Stimulated activated CD8-positive, alpha-beta memory T cell treated with anti-CD3 and anti-CD28 coated beads, Interleukin-7, amount 100 ng/mL, for 24 hours (primary cell): ENCODE measurements around the gene NCS1.

Experiments
- DNase-seq: peaks from one replicate; pipeline ENCODE4 v3.0.0-alpha.2; 2020; ENCODE audit warnings: low read depth

Gene NCS1

DNA sequence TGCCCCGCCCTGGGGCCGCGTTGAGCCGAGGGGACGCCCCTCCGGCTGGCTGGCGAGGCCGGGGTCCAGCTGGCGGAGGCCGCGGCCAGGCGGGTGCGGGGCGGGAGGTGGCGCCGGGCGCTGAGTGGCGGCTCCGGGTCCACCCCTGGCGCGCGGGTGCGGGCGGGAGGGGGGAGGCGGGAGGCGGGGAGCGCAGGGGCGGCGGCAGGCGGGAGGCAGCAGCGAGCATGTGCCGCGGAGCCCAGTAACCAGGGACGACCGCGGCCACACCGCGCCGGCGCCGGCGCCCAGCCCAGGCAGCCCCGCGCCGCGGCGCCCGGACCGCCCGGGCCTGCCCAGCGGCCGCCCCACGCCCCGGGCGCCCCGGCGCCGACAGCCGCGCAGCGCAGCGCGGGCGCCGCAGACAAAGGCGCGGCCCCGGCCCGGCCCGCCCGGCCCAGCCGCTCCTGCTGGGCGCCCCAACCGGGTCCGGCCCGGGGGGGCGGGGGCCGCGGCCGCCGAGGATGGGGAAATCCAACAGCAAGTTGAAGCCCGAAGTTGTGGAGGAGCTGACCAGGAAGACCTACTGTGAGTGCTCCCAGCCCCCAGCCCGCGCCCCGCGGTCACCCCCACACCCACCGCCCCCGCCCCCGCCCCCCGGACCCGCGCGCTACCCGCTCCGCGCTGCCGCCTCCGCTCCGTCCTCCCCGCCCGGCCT is at the start of gene NCS1:
Gene NCS1, plus strand, starts transcription at position 244 of the 697 bp plus-strand sequence. Its CDS starts 260 bp downstream, at position 504.
- peak; percentile 26 for DNase-seq

DNA sequence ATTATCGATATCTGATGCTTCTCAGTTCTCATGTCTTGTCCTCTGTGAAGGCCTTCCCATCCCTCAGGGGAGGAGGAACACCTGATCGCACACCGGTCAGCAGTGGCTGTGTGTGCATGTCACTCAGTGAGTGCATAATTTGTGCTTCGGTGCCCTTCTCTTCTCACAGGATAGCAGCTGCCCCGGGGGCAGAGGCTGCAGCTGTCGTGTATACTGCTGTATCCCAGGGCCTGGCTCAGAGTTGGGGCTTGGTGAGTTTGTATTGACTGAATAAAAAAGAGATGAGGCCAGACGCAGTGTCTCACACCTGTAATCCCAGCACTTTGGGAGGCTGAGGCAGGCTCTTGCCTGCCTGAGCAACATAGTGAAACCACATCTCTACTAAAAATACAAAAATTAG is 49.7 kb upstream of the NCS1 start:
- DNase-seq: no peak

DNA sequence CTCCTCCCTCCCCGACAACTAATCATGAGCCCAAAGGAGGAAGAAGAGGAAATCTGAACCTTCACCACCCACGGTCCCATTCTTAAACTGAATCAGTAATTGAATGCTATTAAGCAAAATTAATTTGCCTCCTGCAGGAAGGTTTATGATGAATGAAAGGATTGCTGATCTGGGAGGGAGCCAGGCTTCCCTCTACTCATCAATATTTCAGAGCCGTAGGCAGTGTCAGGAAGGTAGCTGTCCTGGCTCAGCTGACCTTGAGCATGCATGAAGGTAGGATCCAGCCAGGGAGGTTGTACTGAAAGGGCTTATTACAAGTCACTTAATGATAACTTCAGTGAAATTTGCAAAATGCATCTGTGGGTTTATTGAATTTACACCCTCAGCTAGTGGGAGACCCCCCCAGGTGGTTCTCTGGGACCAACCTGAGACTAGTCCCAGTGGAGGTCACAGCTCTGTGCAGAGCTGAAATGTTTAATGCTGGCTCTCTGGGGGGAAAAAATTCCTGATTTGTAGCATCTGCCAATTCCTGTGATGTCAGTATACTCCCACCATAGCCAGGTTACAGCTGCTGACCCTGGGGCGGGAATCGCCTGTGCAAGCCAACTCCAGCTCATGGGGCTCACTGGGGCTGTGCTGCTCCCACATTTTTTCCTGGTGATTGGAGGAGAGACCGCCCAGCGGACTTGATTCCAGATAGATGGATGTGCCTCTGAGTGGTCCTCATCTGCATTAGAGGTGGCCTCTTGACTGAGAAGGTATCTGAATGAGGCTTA is 47.9 kb upstream of the NCS1 start:
- DNase-seq: no peak

DNA sequence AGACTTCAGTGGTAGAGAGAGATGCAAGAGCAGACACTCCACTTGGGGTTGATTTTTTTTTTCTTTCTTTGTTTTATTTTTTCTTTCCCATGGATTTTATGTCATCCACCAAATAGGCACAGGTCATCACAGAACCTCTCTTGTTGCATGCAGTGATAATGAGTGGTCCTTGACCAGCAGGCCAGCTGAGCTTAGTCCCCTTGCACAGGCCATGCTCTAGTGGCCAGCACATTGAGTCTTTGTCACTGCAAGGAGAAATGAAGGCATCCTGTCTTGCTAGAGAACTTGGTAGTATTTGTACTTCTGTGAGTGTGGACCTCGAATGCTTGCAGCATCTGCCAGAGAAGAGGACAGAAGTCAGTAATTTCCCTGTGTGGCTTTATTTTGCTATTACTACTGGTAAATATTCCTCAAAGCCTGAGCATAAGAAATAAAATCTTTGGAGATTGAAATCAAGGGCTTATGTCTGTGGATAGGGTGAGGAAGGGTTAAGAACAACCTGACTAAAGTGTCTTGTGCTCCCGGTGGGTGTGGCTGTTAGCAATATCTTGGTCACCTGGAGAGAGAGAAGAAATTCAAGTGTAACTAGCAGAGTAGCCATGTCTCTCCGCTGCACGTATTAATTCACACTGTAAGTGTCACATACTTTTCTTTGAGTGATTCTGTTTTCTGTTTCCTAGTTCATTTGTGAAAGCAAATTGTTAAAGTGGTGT is 45.3 kb upstream of the NCS1 start:
- DNase-seq: no peak

DNA sequence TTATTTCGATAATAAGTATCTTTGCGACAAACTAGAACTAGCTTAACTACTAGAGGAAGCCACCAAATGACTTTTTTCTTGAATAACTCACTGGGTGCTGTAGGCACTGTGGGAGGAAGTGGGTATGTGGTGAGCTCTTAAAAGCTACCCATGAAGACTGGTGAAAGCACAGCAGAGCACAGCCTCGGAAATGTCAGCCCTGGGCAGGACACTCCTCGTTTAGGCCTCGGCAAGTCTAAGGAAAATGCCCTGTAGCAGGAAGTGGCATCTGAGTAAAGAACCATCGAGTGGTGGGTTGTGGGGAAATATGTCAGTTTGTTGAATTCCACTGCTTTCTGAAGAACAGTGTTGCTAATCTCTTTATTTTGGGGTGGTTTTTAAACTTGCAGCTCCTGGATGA is 44.0 kb upstream of the NCS1 start:
- peak; percentile 47 for DNase-seq

DNA sequence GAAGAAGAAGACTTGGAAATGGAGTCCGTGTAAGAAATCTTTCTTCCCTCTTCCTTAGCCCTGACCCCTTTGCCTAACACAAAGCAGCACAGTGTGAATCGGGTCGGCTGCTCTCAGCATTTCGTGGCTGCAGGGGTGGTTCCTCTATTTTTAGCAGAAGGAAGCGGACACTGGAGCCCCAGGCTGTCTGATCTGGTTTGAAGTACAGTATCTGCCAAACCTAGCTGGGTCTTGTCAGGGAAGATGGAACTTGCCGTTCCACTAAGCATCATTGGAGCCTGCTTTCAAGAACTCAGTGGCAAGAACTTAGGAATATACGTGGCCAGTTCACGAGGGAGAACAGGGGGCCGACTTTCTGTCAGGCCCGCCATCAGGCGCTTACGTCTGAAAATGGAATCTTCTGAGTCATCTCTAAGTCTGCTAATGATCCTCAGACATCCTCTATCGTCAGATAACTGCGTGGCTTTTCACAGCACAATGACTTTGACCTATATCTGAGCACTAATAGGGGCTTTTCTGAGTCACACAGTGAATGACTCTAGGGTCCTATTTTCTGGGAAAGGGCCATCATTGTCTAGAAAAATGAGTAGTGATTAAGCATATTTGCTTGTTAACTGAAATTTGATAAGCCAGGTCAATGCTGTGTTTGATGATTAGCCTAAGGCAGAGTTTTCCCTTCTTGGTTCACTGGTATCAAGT is 43.3 kb upstream of the NCS1 start:
- peak; percentile 24 for DNase-seq

DNA sequence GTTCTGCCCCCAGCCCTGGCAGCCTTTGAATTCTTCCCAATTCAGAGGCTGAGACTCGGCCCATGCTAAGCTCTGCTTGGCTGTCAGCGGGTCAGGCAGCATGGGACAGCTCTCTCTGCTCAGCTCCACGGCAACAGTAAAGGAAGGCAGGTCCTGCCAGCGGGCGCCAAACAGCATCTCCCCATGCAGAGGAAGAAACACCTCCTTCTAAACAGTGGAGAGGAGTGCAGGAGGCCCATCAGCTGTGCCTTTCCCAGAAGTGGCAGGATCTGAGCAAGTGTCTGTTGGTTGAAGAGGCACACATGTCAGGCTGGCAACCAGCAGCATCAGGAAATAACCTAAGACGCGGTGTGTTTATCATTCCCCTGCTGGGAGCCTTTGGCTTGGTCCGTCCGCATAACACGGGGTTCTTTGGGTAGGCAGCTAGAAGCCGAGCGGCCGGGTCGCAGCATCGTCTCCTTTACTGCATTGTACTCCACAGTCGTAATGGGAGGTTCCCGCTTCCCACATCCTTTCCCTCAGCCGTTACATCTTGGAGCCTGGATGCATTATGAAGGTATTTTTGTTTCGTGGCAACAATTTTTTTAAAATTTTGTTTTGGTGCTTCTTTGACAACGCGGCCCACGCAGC is 42.7 kb upstream of the NCS1 start:
- no peak for DNase-seq

DNA sequence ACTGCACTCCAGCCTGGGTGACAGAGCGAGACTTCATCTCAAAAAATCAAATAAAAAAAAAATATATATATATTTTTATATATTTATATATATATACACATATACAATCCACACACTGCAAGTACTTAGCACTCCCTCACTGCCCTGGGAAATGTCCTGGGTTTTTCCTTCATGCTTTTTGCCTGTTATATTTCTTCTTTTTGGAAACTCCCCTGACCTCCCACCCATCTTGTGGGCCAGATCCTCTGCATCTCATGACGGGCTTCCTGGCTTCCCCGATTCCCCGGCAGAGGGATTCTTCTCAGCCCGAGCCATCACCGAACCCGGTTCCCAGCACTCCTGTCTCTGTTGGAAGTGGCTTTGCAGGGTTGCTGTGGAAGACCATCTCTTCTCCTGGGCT is 39.5 kb upstream of the NCS1 start:
- DNase-seq: no peak

DNA sequence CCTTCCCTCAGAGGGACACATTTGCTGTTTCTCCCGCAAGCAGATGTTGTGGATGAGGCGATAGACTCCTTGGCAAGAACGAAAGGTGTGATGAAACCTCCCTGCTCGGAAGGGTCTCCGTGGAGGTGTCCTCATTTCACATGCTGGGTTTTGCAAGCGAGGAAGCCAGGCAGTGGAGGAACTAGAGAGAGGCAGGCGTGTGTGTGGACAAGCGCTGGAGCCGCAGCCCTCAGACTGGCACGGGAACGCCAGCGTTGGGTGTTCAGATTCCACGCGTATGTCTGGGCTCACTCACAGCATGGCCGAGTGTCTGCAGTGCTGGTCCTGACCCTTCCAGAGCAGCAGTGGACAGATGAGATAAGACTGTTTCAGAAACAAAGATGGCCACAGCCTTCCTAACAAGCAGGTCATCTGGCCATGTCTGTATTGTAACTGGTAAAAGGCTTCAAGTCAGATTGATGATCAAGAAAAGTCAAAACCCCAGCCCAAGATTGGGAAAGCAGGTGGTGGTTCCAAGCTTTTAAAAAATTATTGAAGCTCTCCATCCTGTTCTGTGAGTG is 35.0 kb upstream of the NCS1 start:
- DNase-seq: no peak

DNA sequence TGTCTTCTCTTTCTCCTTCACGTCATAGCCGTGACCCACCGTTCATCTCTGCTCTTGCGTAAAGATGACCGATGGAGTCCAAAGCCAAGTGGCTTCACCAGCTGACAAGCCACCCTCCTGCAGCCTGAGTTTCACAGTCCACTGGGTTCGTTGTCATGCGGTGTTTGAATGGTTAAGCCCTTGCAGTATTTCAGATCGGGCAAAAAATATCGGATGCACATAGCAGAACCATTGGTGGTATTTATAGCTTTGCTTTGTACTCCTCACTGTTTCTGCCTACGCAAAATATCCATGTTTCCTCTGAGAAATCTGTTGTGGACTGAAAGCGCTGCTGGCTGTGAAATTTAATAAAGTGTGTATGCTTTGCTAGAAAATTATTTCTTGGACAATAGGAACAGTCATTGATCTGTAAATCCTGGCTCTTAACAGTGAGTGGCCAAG is 34.5 kb upstream of the NCS1 start:
- no peak for DNase-seq

DNA sequence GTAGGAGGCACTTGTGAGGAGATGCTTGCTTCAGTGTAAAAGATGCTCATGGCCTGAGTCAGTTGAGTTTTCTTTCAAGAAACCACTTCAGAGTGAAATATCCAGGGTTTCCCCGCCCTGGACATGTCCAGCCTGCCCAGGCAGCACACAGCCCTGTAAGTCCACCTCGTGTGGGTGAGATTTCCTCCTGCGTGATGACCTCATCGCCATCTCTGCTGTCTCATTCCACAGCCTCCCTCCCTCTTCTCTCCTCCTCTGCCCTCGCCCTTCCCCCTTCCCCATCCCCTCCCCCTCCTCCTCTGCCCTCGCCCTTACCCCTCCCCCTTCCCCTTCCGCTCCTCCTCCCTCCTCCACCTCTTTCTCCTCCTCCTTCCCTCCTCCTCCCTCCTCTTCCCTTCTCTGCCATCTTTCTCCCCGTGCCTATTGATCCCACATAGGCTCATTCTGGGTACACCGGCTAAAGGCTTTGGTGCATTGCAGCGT is 34.0 kb upstream of the NCS1 start:
- no peak for DNase-seq

DNA sequence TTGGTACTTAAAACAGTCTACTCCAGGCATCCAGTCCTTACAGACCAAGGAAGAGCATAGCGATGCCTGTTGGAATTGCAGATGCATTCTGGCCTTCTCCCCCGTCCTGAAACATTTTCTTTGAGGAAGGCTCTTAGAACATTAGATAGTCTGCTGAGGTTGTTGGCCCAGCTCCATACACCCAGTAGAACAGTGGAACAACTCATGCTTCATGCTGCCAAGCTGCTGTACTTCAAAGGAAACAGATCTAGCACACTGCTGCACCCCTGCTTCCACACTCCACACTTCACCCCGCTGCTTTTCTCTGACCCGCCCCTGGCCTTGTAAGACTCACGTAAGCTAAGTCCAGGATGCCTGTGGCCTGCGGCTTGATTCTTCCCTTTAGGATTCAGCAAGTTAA is 33.4 kb upstream of the NCS1 start:
- no peak for DNase-seq

DNA sequence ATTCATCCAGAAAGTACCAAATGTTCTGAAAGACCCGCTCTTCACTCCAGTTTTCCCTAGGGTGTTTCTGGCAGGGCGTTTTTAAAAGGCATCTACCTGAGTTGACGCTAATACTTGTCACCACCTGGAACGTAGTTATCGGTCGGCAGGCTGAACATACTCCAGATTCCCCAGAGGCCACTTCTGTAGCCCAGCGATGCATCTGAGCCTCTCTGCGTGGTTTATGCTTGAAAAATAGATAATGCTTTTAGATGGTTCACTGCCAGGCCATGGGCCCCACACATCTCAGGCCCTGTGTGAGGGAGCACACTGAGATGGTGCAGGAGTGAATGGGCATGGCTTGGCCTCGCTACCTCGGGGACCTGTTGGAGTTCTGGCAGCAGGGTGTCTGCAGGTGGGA is 33.0 kb upstream of the NCS1 start:
- no peak for DNase-seq

DNA sequence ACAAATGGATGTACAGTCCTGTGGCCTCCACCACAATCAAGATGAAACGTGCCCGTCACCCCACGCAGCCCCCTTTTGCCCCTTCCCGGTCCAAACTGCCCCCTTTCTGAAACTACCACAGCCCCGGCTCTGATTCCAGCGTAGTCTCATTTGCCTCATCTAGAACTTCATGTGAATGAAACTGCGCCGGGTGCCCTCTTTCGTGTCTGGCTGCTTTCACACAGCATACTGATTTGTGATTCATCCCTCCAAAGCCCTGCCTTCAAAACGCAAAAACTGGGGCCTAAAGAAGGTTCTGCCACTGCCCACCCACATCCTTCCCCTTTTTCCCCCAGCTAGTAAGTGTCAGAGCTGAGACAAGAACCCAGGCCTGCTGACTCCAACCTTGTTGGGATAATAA is 31.5 kb upstream of the NCS1 start:
- DNase-seq: peak; percentile 19

DNA sequence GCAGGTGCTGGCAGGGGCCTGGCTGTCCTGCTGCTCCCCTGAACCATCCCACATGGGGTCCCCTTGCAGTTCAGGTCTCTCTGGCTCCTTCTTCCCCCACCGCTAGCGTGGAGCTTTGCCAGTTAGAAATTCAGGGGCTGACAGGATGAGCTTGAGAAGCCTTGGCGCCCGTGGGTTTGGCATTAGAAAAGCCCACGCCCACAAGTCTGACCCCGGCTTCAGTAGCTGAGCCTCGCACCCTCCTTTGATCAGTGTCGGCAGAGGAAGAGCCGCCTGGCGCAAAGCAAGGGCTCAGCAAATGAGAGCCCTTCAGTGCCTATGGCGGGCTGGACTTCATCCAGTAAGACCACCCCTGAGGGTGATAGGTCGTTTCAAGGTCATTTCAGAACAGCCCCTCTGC is 30.1 kb upstream of the NCS1 start:
- DNase-seq: no peak

DNA sequence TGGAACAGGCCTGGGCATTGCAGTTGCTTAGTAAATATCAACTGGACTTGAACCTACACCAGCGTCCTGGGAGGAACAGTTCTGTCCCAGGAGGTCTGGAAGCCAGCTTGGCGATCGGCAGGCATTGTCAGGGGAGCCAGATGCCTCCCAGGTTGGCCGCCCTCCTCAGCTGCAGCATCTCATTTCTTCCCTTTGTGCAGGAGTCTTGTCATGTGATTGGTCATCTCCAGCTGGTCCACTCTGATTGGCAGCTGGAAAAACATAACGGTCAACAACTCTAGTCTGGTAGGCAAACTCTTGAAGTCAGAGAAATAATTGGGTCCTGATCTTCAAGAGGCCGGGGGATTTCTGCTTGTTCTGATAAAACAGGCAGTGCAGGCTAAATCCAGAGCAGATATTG is 29.6 kb upstream of the NCS1 start:
- DNase-seq: no peak

DNA sequence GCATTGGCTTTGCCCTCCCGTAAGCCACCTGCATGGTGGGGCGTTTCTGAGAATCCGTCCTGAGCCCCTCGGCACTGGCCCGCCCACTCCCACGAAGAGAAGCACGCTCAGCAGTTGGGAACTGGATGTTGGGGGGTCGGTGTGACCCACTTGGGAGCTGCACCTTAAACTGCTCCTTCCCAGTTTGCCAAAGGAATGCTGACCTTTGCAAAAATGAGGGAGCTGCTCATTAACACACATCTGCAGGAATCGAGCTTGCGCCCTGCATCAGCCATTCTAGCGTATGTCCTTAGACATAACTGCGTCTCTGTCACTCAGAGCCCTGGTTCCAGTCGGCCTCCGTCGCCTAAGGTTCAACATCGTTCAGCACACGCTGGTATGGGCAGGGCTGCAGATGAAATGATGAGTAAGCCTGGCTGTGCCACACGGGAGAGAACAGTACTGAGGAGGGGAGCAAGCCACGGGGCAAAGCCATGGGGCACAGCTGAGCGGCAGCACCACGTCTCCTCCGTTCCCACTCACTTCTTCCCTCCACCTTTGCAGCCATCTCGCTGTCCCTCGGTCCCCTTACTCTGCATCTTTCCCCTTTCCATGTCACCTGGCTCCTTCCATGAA is 28.8 kb upstream of the NCS1 start:
- DNase-seq: no peak

DNA sequence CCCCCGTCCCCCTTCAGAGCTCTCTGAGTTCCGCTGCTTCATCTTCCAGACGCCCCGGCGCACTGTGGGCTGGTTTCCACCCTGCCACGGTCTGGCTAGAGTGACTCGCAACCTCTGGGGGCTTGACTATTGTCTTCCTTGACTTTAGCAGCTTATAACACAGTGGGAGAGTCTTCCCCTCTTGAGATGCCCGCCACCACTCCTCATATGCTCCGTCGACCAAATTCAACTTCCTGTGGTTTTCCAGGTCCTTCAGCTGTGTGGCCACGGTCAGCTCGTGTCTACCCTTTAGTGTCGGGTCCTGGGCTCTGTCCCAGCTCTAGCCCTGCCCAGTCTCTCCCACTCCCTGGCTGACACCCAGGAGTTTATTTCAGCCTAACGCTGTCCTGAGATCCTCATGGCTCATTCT is 28.2 kb upstream of the NCS1 start:
- DNase-seq: no peak

DNA sequence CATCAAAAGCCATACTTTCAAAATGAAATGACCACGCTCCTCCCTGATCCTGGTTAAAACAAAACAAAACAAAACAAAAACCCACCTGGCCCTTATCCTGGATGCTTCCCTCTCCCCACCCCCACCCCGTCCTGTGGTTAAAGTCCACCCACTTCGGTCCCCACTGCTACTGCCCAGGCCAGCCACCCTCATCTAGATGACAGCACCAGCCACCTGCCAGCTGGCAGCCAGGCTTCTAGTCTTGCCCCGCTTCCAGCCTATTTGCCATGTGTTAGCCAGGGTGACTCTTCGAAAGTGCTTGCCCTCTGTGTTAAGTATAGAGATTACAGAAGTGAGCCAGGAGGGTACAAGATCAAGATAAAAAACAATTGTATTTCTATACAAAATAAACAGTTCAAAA is 27.5 kb upstream of the NCS1 start:
- no peak for DNase-seq

DNA sequence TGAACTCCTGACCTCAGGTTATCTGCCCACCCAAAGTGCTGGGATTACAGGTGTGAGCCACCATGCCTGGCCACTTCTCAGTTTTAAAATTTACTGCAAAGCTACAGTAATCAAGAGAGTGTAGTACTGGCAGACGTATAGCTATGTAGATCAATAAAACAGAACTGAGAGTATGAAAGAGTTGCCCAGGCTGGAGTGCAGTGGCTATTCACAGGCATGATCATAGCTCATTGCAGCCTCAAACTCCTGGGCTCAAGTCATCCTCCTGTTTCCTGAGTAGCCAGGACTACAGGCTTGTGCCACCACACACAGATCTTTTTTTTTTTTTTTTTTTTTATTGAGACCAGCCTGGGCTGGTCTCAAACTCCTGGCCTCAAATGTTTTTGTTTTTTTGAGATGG is 26.5 kb upstream of the NCS1 start:
- no peak for DNase-seq

DNA sequence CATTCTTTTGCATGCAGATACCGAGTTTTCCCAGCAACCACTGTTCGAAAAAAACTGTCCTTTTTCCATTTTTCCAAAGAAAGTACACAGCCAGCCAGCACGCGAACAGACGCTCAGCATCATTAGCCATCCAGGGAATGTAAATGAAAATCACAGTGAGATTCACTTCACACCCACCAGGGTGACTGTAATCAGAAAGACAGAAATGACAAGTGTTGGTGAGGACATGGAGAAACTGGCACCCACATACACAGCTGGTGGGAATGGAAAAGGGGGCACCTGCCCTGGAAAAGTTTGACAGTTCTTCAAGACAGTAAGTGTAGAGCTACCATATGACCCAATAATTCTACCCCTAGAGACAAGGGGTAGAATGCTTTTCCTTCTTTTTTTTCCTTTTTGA is 25.0 kb upstream of the NCS1 start:
- DNase-seq: no peak
